ENCODE results near the gene KRT35.

GRCh38 chr17:41523225-41523593 is 42.3 kb upstream of the KRT35 start:
- TF ChIP-seq EZH2phosphoT487 (IDR thresholded peaks at IDR 0.05; ENCODE audit: borderline replicate concordance, low read length) (no peak), CTCF (IDR thresholded peaks at IDR 0.05; ENCODE audit: low read depth, low read length, poor library complexity, severe bottlenecking) (no peak)

Measured in DOHH2 (cell line).